ENCODE results near the gene TDRD9. TPM values are rescaled to one million over a fixed set of nuclear protein-coding genes. Genes with fewer than 3 reads are reported as not detected.

Gene TDRD9
- total RNA-seq, 1 donor from 2014 or later: not detected

DNA sequence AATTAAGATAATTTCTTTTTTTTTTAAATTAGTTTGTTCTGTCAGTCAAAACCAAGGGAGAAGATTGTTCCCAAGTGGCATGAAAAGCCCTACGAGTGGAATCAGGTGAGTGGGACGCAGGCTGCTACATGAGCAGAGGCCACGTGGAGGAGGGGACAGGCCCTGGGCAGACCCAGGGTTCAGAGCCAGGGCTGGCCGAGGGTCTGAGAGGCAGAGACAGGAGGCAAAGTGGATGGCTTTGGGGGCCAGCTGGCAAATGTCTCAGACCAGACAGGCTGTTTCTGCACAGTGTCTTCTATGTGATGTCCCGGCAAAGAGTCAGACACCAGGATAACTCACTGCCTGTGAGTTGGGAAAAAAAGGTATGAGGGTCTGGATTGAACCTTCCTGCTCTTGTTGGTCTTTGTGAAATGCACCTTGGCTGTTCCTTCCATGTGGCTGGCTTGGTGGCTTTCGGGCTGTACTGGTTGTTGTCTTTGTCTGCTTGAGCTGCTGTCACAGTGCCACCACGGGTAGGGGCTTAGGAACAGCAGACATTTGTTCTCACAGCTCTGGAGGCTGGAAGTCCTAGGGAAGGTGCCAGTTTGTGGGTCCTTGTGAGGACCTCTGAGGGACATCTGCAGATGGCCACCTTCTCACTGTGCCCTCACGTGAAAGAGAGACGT is 121.5 kb downstream of the TDRD9 start:
- H3K4me1 Mint-ChIP-seq (ENCODE audit: unreplicated experiment): peaks cover 4% of the 10 kb centered on the region
- no peak overlapping the region for H3K27ac Mint-ChIP-seq
- no peak for DNase-seq (ENCODE audit: extremely low spot score, unreplicated experiment)
- H3K9me3 Mint-ChIP-seq: no peaks in the 10 kb centered on the region
- H3K36me3 Mint-ChIP-seq: no peaks in the 10 kb centered on the region
- peaks cover 14% of the 10 kb centered on the region for H3K27me3 Mint-ChIP-seq
- H3K4me3 Mint-ChIP-seq: no peak overlapping the region
- TF ChIP-seq, protein P1, sequence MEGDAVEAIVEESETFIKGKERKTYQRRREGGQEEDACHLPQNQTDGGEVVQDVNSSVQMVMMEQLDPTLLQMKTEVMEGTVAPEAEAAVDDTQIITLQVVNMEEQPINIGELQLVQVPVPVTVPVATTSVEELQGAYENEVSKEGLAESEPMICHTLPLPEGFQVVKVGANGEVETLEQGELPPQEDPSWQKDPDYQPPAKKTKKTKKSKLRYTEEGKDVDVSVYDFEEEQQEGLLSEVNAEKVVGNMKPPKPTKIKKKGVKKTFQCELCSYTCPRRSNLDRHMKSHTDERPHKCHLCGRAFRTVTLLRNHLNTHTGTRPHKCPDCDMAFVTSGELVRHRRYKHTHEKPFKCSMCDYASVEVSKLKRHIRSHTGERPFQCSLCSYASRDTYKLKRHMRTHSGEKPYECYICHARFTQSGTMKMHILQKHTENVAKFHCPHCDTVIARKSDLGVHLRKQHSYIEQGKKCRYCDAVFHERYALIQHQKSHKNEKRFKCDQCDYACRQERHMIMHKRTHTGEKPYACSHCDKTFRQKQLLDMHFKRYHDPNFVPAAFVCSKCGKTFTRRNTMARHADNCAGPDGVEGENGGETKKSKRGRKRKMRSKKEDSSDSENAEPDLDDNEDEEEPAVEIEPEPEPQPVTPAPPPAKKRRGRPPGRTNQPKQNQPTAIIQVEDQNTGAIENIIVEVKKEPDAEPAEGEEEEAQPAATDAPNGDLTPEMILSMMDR (conservative IDR thresholded peaks at IDR 0.05): no peak

DNA sequence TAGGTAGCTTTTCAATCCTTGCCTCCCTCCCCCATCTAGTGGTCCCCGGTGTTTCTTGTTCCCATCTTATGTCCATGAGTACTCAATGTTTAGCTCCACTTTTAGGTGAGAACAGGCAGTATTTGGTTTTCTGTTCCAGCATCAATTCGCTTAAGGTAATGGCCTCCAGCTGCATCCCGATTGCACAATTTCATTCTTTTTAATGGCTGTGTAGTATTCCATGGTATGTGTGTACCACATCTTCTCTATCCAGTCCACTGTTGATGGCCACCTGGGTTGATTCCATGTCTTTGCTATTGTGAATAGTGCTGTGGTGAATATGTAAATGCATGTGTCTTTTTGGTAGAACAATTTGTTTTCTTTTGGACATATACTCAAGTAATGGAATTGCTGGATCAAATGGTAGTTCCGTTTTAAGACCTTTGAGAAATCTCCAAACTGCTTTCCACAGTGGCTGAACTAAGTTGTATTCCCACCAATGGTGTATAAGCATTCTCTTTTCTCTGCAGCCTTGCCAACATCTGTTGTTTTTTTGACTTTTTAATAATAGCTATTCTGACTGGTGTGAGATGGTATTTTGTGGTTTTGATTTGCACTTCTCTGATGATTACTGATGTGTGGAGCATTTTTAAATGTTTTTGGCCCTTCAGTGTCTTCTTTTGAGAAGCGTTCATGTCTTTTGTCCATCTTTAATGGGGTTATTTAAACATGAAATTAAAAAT is 123.0 kb downstream of the TDRD9 start:
- H3K27ac Mint-ChIP-seq: no peak overlapping the region
- H3K4me3 Mint-ChIP-seq: no peak overlapping the region
- no peaks in the 10 kb centered on the region for H3K9me3 Mint-ChIP-seq
- peaks cover 26% of the 10 kb centered on the region for H3K27me3 Mint-ChIP-seq
- no peaks in the 10 kb centered on the region for H3K36me3 Mint-ChIP-seq
- TF ChIP-seq, protein P1 (conservative IDR thresholded peaks at IDR 0.05): no peak
- no peak for DNase-seq (ENCODE audit: extremely low spot score, unreplicated experiment)
- H3K4me1 Mint-ChIP-seq (ENCODE audit: unreplicated experiment): peaks cover 4% of the 10 kb centered on the region

DNA sequence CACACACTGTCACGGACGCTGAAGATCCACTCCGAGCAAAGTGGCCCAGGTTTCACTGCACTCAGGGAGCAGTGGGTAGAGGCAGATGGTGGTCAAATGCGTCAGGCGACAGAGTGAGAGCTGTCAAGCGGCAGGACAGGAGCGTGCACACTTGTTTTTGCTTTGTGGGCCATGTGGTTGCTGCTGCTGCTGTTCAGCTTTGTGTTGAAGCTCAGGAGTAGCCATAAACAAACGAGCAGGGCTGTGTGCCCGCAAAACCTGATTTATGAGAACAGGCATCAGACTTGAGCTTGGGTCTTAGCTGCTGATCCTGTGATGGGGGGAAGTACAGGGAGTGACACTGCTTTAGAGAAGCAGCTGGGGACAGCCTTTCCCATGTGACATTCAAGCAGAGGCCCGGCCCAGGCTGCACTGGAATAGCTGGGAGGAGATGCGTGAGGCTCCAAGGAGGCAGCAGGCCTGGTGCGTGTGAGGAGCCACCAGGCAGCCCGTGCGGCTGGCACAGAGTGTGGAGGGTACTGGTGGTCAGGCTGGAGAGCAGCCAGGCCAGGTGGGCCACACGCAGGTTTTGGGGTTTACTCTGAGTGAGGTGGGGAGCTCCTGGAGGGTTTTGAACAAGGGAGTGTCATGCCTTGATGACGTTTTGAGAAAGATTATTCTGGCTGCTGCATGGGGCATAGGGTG is 126.1 kb downstream of the TDRD9 start:
- Mint-ChIP-seq H3K4me1 (ENCODE audit: unreplicated experiment) (no peaks in the 10 kb centered on the region), H3K27me3 (peaks cover 45% of the 10 kb centered on the region), H3K4me3 (no peak overlapping the region), H3K36me3 (no peaks in the 10 kb centered on the region), H3K27ac (no peak overlapping the region), H3K9me3 (no peaks in the 10 kb centered on the region)
- TF ChIP-seq, protein P1 (conservative IDR thresholded peaks at IDR 0.05): no peak
- no peak for DNase-seq (ENCODE audit: extremely low spot score, unreplicated experiment)

DNA sequence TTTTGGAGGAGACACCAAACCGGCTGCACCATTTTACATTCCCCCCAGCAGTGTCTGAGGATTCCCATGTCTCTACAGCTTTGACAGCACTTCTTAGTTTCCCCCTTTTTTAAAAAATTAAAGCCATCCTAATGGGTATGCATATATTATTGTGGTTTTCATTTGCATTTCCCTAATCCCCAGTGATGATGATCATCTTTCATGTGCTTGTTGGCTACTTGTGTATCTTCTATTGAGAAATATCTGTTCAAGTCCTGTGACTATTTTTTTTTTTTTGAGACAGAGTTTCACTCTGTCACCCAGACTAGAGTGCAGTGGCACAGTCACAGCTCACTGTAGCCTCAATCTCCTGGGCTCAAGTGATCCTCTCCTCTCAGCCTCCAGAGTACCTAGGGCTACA is 134.0 kb downstream of the TDRD9 start:
- TF ChIP-seq, protein P1 (conservative IDR thresholded peaks at IDR 0.05): no peak
- DNase-seq (ENCODE audit: extremely low spot score, unreplicated experiment): no peak
- H3K36me3 Mint-ChIP-seq: no peaks in the 10 kb centered on the region
- no peak overlapping the region for H3K4me3 Mint-ChIP-seq
- H3K27me3 Mint-ChIP-seq: peaks cover 37% of the 10 kb centered on the region
- no peak overlapping the region for H3K27ac Mint-ChIP-seq
- no peaks in the 10 kb centered on the region for H3K4me1 Mint-ChIP-seq (ENCODE audit: unreplicated experiment)
- H3K9me3 Mint-ChIP-seq: no peaks in the 10 kb centered on the region

DNA sequence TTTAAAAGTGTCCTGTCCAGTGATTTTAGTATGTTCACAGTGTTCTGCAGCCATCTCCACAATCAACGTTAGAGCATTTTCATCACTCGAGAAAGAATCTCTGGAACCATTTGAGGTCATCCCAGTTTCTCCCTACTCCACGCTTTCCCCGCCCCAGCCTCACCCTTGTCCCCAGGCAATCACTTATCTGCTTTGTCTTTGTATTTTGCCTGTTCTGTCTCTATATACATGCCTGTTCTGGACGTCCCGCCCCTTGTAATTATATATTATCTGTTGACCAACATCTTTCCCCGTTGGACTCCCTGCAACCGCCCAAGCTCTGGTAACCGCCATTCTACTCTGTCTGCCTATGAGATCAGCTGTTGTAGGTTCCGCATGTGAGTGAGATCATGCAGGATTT is 135.7 kb downstream of the TDRD9 start:
- no peak for DNase-seq (ENCODE audit: extremely low spot score, unreplicated experiment)
- TF ChIP-seq, protein P1 (conservative IDR thresholded peaks at IDR 0.05): no peak
- Mint-ChIP-seq H3K27ac (peak overlapping the region; percentile 1), H3K4me3 (no peak overlapping the region), H3K4me1 (ENCODE audit: unreplicated experiment) (no peaks in the 10 kb centered on the region), H3K36me3 (no peaks in the 10 kb centered on the region), H3K9me3 (no peaks in the 10 kb centered on the region), H3K27me3 (peaks cover 30% of the 10 kb centered on the region)

Data from type B pancreatic cell (in vitro differentiated cells).